ENCODE results near the gene TUBGCP2. TPM values are rescaled to one million over a fixed set of nuclear protein-coding genes. Genes with fewer than 3 reads are reported as not detected.

The TUBGCP2 gene
- total and polyA plus RNA-seq, 9 of the 15 experiments (the other 6 are each of a cell fraction or from before 2014, with no cell fraction given): 4.3 to 56.6 (median 28.4) TPM

GRCh38 chr10:133242611-133243356, 65.9 kb downstream of the TUBGCP2 start:
- Histone ChIP-seq H3K36me3 (ENCODE audit: control insufficient read depth, insufficient read depth, low read length) (no peaks in the 10 kb centered on the region), H4K20me1 (replicated peaks; ENCODE audit: control insufficient read depth, insufficient read depth, low read length) (no peaks in the 10 kb centered on the region), H2AFZ (ENCODE audit: low read depth, low read length) (no peak overlapping the region), H3K9ac (ENCODE audit: insufficient read depth in 1 of 2, low read depth in 2 of 2, low read length in 2 of 2) (peak overlapping the region in 1 of 2 experiments; percentile 68; a peak in 2 of 4 replicates), H3K4me2 (ENCODE audit: insufficient read depth, low read length) (no peak overlapping the region; the same call in 1 of the 2 replicates), H3K27me3 (ENCODE audit: control insufficient read depth in 2 of 2, insufficient read depth in 2 of 2, low read length in 2 of 2) (no peaks in the 10 kb centered on the region), H3K4me3 (no peak overlapping the region), H3K9me3 (replicated peaks; ENCODE audit: control insufficient read depth, insufficient read depth, low read depth, low read length) (no peaks in the 10 kb centered on the region), H3K27ac (ENCODE audit: extremely low read depth, low read depth, low read length) (no peak overlapping the region; the same call in 2 of the 3 replicates), H3K79me2 (ENCODE audit: control insufficient read depth, insufficient read depth, low read length) (no peaks in the 10 kb centered on the region), H3K9me1 (ENCODE audit: control insufficient read depth, insufficient read depth, low read length) (no peaks in the 10 kb centered on the region), H3K4me1 (replicated peaks in 1 of 2; ENCODE audit: control insufficient read depth in 2 of 2, insufficient read depth in 2 of 2, low read length in 2 of 2) (peaks cover 26 to 83% of the 10 kb centered on the region in 2 experiments)
- no TSS peak for BruUV-seq (replicated peaks)
- WGBS (ENCODE audit: insufficient coverage, low coverage, missing lambda C conversion rate): 45% methylated on average over 20 of the region's 27 CpGs
- intact Hi-C loops (cut with micrococcal nuclease): no loop called here
- FAIRE-seq (peak; percentile 15), ATAC-seq (no peak), DNase-seq (ENCODE audit: extremely low read depth in 1 of 4, low spot score in 3 of 4) (peak in 1 of 4 experiments; percentile 32)
- in situ Hi-C loops (cut with MboI): no loop called here
- POLR2A ChIA-PET: interaction anchor here (0.8 to 0.9 kb wide), 2 partner anchors 16 to 18 kb away, joined by 3 to 4 read pairs; no protein-coding TSS in a partner anchor
- CTCF ChIA-PET (ENCODE audit: low intra/inter-chr PET ratio): no interaction called here
- TF ChIP-seq PHB2 (IDR thresholded peaks at IDR 0.05; ENCODE audit: low read depth): no peak
- TF ChIP-seq, protein P1, sequence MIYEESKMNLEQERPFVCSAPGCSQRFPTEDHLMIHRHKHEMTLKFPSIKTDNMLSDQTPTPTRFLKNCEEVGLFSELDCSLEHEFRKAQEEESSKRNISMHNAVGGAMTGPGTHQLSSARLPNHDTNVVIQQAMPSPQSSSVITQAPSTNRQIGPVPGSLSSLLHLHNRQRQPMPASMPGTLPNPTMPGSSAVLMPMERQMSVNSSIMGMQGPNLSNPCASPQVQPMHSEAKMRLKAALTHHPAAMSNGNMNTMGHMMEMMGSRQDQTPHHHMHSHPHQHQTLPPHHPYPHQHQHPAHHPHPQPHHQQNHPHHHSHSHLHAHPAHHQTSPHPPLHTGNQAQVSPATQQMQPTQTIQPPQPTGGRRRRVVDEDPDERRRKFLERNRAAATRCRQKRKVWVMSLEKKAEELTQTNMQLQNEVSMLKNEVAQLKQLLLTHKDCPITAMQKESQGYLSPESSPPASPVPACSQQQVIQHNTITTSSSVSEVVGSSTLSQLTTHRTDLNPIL (CRISPR knock-in tag; IDR thresholded peaks at IDR 0.05): no peak
- TF ChIP-seq TAF1 (IDR thresholded peaks at IDR 0.05; ENCODE audit: control insufficient read depth, extremely low read depth, insufficient read depth, low read length, severe bottlenecking): no peak
- no peak for TF ChIP-seq PTBP1 (IDR thresholded peaks at IDR 0.05; ENCODE audit: low read depth, low read length)
- TF ChIP-seq, protein P2, sequence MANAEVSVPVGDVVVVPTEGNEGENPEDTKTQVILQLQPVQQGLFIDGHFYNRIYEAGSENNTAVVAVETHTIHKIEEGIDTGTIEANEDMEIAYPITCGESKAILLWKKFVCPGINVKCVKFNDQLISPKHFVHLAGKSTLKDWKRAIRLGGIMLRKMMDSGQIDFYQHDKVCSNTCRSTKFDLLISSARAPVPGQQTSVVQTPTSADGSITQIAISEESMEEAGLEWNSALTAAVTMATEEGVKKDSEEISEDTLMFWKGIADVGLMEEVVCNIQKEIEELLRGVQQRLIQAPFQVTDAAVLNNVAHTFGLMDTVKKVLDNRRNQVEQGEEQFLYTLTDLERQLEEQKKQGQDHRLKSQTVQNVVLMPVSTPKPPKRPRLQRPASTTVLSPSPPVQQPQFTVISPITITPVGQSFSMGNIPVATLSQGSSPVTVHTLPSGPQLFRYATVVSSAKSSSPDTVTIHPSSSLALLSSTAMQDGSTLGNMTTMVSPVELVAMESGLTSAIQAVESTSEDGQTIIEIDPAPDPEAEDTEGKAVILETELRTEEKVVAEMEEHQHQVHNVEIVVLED (CRISPR knock-in tag; IDR thresholded peaks at IDR 0.05): no peak
- TF ChIP-seq DDX20 (tag; IDR thresholded peaks at IDR 0.05; ENCODE audit: low read depth): no peak
- no peak for TF ChIP-seq SNAPC5 (CRISPR knock-in tag; IDR thresholded peaks at IDR 0.05)
- TF ChIP-seq NFIC (IDR thresholded peaks at IDR 0.05): 0 out of 2 replicates have a peak, but pooled peaks have one; percentile 16
- TF ChIP-seq JUND (IDR thresholded peaks at IDR 0.05; ENCODE audit: borderline replicate concordance, low read depth, low read length): no peak
- peak; percentile 43; the same call in 1 of the 3 replicates for TF ChIP-seq JUND (tag; IDR thresholded peaks at IDR 0.05; ENCODE audit: borderline replicate concordance, low read depth, low read length)
- TF ChIP-seq ZNF282 (CRISPR knock-in tag; IDR thresholded peaks at IDR 0.05): no peak
- no peak for TF ChIP-seq BRF1 (IDR thresholded peaks at IDR 0.05; ENCODE audit: borderline replicate concordance, extremely low read depth, insufficient read length)
- no peak for TF ChIP-seq FOXA3 (CRISPR knock-in tag; conservative IDR thresholded peaks at IDR 0.05 in 1 of 2, IDR thresholded peaks at IDR 0.05 in 1 of 2)
- no peak for TF ChIP-seq MCM7 (IDR thresholded peaks at IDR 0.05)
- no peak for TF ChIP-seq GABPB1 (CRISPR knock-in tag; IDR thresholded peaks at IDR 0.05)
- no peak for TF ChIP-seq BMI1 (IDR thresholded peaks at IDR 0.05; ENCODE audit: low read length)
- TF ChIP-seq RAD51 (IDR thresholded peaks at IDR 0.05; ENCODE audit: borderline replicate concordance, low read depth): peak; percentile 76; the same call in 1 of the 2 replicates
- TF ChIP-seq TRIM25 (IDR thresholded peaks at IDR 0.05; ENCODE audit: borderline replicate concordance): no peak
